HG03378 (cell line): ENCODE data around the gene TTLL11.

ENCODE experiments used
- ATAC-seq: cut with Tn5 transposase; IDR thresholded peaks from one replicate; pipeline ENCODE4 v1.9.1; 2021; ENCODE audit warnings: mild to moderate bottlenecking, moderate library complexity; ENCODE audit not compliant: unreplicated experiment

The TTLL11 gene

GRCh38 chr9:122053064-122053463 is 40.0 kb downstream of the TTLL11 start:
- no peak for ATAC-seq

GRCh38 chr9:122051351-122052321 is 41.5 kb downstream of the TTLL11 start:
- peak; percentile 61 for ATAC-seq

- ATAC-seq: no peak
Observed at GRCh38 chr9:122050167-122050566, 42.9 kb downstream of the TTLL11 start.

- no peak for ATAC-seq
Observed at GRCh38 chr9:122042056-122042455, 51.1 kb downstream of the TTLL11 start.

GRCh38 chr9:122040561-122041242 is 52.4 kb downstream of the TTLL11 start:
- ATAC-seq: no peak

- no peak for ATAC-seq
Observed at GRCh38 chr9:122039234-122039633, 53.9 kb downstream of the TTLL11 start.

- no peak for ATAC-seq
Observed at GRCh38 chr9:122036988-122037387, 56.1 kb downstream of the TTLL11 start.

- ATAC-seq: no peak
Observed at GRCh38 chr9:122036408-122036807, 56.7 kb downstream of the TTLL11 start.

- ATAC-seq: no peak
Observed at GRCh38 chr9:122033775-122034373, 59.2 kb downstream of the TTLL11 start.

- ATAC-seq: no peak
Observed at GRCh38 chr9:122032346-122032745, 60.8 kb downstream of the TTLL11 start.

GRCh38 chr9:122031776-122032175 is 61.3 kb downstream of the TTLL11 start:
- ATAC-seq: no peak

GRCh38 chr9:122031157-122031556 is 62.0 kb downstream of the TTLL11 start:
- no peak for ATAC-seq

GRCh38 chr9:122030357-122030756 is 62.8 kb downstream of the TTLL11 start:
- no peak for ATAC-seq

GRCh38 chr9:122029898-122030297 is 63.2 kb downstream of the TTLL11 start:
- no peak for ATAC-seq

- ATAC-seq: no peak
Observed at GRCh38 chr9:122028089-122028488, 65.0 kb downstream of the TTLL11 start.

GRCh38 chr9:122020398-122020797 is 72.7 kb downstream of the TTLL11 start:
- ATAC-seq: no peak

- no peak for ATAC-seq
Observed at GRCh38 chr9:122016744-122017143, 76.4 kb downstream of the TTLL11 start.

- no peak for ATAC-seq
Observed at GRCh38 chr9:122016309-122016708, 76.8 kb downstream of the TTLL11 start.

GRCh38 chr9:122015170-122015821 is 77.8 kb downstream of the TTLL11 start:
- no peak for ATAC-seq

GRCh38 chr9:122011818-122012498 is 81.2 kb downstream of the TTLL11 start:
- no peak for ATAC-seq

- no peak for ATAC-seq
Observed at GRCh38 chr9:122008559-122008958, 84.5 kb downstream of the TTLL11 start.
